Measurements from ENCODE around the gene SLC35A3.

The SLC35A3 gene

GRCh38 chr1:100036718-100037655 lies 67.2 kb downstream of the SLC35A3 start:
- DNase-seq: peak; percentile 32

GRCh38 chr1:100037656-100037926 lies 67.8 kb downstream of the SLC35A3 start:
- no peak for DNase-seq

GRCh38 chr1:100037927-100038659 lies 68.3 kb downstream of the SLC35A3 start:
- DNase-seq: peak; percentile 94

GRCh38 chr1:100038660-100039287 lies 69.0 kb downstream of the SLC35A3 start:
- peak; percentile 90 for DNase-seq

- DNase-seq: peak; percentile 55
Observed at GRCh38 chr1:100039591-100039990, 69.8 kb downstream of the SLC35A3 start.

- no peak for DNase-seq
Observed at GRCh38 chr1:100045206-100045605, 75.4 kb downstream of the SLC35A3 start.

- peak; percentile 14 for DNase-seq
Observed at GRCh38 chr1:100047235-100047708, 77.5 kb downstream of the SLC35A3 start.

GRCh38 chr1:100050139-100050538 lies 80.3 kb downstream of the SLC35A3 start:
- DNase-seq: no peak

- DNase-seq: peak; percentile 49
Observed at GRCh38 chr1:100051401-100051800, 81.6 kb downstream of the SLC35A3 start.

GRCh38 chr1:100051893-100052292 lies 82.1 kb downstream of the SLC35A3 start:
- DNase-seq: no peak

GRCh38 chr1:100053119-100053518 lies 83.3 kb downstream of the SLC35A3 start:
- no peak for DNase-seq

GRCh38 chr1:100053727-100054126 lies 83.9 kb downstream of the SLC35A3 start:
- no peak for DNase-seq

GRCh38 chr1:100061681-100062080 lies 91.9 kb downstream of the SLC35A3 start:
- DNase-seq: no peak

- DNase-seq: peak; percentile 43
Observed at GRCh38 chr1:100065183-100065968, 95.6 kb downstream of the SLC35A3 start.

- no peak for DNase-seq
Observed at GRCh38 chr1:100065969-100066227, 96.1 kb downstream of the SLC35A3 start.

- no peak for DNase-seq
Observed at GRCh38 chr1:100070201-100070939, 100.6 kb downstream of the SLC35A3 start.

- no peak for DNase-seq
Observed at GRCh38 chr1:100073531-100073930, 103.7 kb downstream of the SLC35A3 start.

GRCh38 chr1:100074604-100075395 lies 105.0 kb downstream of the SLC35A3 start:
- no peak for DNase-seq

- DNase-seq: peak; percentile 48
Observed at GRCh38 chr1:100075773-100076172, 106.0 kb downstream of the SLC35A3 start.

GRCh38 chr1:100076319-100076718 lies 106.5 kb downstream of the SLC35A3 start:
- DNase-seq: no peak

- DNase-seq: peak; percentile 25
Observed at GRCh38 chr1:100076744-100077143, 106.9 kb downstream of the SLC35A3 start.
